ENCODE results near the gene LHPP. TPM values are rescaled to one million over a fixed set of nuclear protein-coding genes. Genes with fewer than 3 reads are reported as not detected.

Gene LHPP
- total RNA-seq, 4 donors from 2014 or later, result 9.3 to 20.5 (median 14.5) TPM

DNA sequence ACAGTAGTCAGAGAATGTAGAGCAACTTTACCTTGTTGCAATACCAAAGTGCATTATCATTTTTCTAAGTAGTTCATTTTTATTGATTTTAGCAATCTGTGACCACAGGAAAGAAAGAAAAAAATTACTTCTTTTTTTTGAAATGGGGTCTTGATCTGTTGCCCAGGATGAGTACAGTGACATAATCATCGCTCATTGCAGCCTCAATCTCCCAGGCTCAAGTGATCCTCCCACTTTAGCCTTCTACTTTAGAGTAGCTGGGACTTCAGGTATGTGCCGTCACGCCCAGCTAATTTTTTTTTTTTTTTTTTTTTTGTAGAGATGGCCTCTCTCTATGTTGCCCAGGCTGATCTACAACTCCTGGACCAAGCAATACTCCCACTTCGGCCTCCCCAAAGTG lies 31.5 kb upstream of the LHPP start:
- no peak for TF ChIP-seq CTCF (IDR thresholded peaks at IDR 0.05; ENCODE audit: low read depth)

- TF ChIP-seq CTCF (IDR thresholded peaks at IDR 0.05; ENCODE audit: low read depth), result no peak
Measured at GRCh38 chr10:124433461-124433860, 28.2 kb upstream of the LHPP start.

- no peak for TF ChIP-seq CTCF (IDR thresholded peaks at IDR 0.05; ENCODE audit: low read depth)
Measured at GRCh38 chr10:124436191-124436638, 25.4 kb upstream of the LHPP start.

DNA sequence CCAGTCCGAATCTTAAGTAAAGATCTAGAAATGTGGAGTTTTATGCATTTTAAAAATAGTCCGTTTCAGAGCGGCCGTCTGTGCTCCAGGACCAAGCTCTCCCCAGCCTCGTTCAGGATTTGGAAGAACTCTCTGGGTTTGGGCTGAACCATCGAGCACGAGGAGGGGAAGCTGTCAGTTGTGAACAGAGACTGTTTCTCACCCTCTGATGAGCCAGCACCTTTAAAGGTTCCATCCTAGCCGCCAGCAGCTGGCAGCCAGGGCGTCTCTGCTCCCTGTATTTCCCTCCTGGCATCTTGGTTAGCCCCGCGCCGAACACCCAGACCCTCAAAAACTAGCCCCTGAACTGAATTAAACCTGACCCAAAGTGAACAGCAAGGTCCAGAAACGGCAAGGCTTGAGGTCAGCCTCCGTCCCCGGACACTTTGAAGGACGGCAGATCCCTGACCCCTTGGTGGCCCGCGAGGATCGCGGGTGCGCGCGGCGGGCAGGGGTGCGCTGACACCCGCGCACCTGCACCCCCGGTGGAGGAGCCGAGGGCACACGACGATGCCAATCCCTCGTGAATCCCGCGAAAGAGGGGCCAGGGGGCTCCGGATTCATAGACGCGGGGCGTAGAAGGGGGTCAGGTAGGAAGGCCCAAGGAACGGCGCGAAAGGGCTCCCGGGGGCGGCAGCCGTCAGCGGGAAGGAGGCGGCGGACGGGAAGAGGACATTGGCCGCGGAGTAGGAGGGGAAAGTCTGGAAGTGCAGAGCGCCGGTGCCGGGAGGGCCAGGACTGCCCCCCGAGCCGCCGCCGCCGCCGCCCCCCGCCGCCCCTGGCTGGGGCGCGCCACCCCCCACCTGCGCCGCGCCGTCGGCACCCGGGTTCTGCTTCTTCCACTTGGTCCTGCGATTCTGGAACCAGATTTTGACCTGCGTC lies 14.5 kb upstream of the LHPP start:
- no peak for TF ChIP-seq CTCF (IDR thresholded peaks at IDR 0.05; ENCODE audit: low read depth)

- no peak for TF ChIP-seq CTCF (IDR thresholded peaks at IDR 0.05; ENCODE audit: low read depth)
Measured at GRCh38 chr10:124447751-124448466, 13.7 kb upstream of the LHPP start.

- no peak for TF ChIP-seq CTCF (IDR thresholded peaks at IDR 0.05; ENCODE audit: low read depth)
Measured at GRCh38 chr10:124448696-124449169, 12.9 kb upstream of the LHPP start.
